Activated CD4-positive, alpha-beta T cell treated with anti-CD3 and anti-CD28 coated beads, Interleukin-2, amount 50 U/mL, for 4 hours (primary cell): Measurements from ENCODE around the gene GPR4.
"Not testable (repeated sequence)": the region's sequence is repeated elsewhere in the genome, so short reads cannot be mapped to it uniquely, and the experiment has no call there.

Experiments used
- DNase-seq, 2 experiments: peaks; one replicate each; pipeline ENCODE4 v3.0.0-alpha.2; 2020

The GPR4 gene

DNA sequence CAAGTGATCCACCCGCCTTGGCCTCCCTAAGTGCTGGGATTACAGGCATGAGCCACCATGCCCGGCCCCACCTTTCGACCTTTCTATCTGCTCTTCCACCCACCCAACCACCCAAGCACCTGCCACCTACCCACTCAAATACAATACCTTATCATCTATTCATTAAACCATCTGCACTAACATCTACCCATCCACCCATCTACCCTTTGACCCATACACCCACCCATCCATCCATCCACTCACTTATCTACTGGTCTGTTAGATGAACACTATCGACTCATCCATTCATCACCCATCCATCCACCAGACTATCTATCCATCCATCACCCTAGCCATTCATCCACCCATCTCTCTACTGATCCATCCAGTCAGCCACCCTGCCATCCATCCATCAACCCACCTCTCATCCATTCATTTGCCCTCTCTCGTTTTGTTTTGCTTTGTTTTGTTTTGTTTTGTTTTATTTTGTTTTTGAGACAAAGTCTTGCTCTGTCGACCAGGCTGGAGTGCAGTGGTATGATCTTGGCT lies 20.0 kb upstream of the GPR4 start:
- DNase-seq: no peak

DNA sequence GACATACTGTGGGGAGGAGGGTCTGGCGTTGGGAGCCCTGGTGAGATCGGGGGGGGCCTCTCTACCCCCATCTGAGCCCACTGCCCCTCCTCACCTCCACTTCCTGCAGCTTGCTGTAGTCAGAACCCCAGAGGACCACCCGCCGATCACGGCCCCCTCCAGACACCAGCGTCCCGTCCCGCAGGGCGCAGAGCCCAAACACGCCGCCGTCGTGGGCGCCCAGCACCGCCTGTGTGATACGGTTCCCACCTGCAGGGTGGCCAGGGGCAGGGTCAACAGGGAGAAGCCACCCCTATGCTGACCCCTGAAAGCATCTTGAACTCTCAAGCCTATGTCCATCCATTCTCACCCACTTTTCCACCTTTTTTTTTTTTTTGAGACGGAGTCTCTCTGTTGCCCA lies 19.4 kb upstream of the GPR4 start:
- DNase-seq: no peak

DNA sequence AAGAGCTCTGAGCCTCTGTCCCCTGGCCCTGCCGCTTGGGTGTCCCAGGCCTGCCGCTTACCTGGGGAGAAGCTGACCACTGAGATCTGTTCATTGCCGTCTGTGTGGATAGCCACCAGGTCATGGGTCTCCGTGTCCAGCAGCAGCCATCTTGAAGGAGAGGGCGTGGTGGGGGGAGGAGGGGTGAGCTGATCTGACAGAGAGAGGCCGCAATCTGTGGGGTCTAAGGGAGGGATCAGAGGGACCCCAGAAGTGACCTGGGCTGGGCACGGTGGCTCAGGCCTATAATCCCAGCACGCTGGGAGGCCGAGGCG lies 14.6 kb upstream of the GPR4 start:
- no peak for DNase-seq

DNA sequence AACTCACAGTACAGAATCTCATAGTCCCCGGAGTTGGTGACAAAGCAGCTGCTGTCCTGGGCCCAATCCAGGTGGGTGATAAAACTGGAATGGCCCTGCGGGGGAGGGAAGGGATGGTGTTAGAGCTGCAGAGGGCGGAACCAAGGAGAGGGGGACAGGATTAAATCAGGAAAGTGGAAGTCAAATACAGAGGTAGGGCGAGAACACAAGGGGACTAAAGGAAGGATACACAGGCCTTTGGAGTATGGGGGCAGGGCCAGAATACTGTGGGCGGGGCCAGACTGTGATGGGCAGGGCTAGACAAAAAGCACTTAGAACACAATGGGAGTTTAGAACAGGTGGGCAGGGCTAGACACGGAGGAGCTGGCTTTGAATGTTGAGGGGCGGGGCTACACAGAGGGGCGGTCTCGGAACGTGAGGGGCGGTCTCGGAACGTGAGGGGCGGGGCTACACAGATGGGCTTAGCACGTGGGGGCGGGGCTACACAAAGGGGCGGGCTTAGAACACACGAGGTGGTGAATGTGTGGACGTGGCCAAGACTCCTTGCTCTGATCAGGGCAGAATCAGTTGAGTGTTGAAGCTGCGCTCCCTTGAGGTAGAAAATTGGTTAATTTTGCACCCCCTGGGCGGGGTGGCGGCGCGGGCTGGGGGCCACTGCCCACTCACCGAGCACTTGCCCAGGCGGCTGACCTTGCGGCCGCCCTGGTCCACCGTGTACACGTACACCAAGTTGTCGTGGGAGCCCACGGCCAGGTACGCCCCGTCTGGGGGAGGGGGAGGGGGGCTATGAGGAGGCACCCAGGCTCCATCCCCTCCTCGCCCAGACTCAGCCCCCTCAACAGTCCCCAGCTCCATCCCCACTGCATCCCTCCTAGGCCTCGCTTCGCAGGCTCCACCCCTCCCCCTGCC lies 14.0 kb upstream of the GPR4 start:
- peak; percentile 60 to 65 for DNase-seq

DNA sequence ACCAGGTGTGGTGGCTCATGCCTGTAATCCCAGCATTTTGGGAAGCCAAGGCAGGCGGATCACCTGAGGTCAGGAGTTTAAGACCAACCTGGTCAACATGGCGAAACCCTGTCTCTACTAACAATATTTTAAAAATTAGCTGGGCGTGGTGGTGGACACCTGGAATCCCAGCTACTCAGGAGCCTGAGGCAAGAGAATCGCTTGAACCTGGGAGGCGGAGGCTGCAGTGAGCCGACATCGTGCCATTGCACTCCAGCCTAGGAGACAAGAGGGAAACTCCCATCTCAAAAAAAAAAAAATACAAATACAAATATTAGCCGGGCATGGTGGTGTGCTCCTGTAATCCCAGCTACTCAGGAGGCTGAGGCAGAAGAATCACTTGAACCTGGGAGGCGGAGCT lies 13.0 kb upstream of the GPR4 start:
- DNase-seq: not testable (repeated sequence)

DNA sequence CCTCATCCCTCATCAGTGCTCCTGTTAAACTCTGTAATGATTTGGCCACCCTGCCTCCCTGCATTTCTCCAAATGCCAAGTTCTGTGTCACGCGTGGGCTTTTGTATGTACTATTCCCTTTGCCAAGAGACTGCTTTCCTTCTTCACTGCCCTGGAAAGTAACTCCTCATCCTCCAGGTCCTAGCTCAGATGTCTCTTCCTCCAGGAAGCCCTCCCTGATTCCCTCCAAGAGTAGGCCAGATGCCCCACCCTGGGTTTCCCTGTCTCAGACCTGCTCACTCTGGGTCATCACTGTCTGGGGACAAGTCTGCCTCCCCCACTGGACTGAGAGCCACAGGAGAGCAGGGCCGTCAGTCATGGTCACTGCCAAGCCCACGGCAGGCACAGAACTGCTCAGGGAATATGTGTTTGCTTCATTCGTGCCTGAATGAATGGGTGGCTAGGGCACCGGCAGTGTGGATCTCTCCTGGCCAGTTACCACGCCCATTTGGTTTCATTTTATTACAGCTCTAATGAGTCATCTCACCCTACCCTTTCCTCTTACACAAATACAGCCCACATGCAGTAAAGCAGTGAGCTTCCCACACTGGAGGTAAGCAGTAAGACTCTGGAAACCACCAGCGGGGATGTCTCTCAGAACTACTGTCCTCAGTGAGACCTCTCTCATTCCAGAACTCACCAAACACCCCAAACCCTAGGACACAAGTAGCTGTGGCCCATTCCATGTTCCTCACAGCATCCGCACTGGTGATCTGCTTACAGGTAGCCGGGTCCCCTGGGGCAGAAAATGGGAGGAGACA lies 12.1 kb upstream of the GPR4 start:
- DNase-seq: peak in 1 of 2 experiments; percentile 8

DNA sequence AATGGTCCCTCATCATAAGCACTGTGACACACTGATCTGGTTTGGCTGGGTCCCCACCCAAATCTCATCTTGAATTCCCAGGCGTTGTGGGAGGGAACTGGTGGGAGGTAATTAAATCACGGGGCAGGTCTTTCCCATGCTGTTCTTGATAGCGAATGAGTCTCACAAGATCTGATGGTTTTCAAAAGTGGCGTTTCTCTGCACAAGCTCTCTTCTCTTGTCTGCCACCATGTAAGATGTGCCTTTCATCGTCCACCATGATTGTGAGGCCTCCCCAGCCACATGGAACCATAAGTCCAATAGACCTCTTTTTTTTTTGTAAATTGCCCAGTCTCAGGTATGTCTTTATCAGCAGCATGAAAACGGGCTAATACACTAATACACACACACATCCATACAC lies 6.9 kb upstream of the GPR4 start:
- DNase-seq: no peak

DNA sequence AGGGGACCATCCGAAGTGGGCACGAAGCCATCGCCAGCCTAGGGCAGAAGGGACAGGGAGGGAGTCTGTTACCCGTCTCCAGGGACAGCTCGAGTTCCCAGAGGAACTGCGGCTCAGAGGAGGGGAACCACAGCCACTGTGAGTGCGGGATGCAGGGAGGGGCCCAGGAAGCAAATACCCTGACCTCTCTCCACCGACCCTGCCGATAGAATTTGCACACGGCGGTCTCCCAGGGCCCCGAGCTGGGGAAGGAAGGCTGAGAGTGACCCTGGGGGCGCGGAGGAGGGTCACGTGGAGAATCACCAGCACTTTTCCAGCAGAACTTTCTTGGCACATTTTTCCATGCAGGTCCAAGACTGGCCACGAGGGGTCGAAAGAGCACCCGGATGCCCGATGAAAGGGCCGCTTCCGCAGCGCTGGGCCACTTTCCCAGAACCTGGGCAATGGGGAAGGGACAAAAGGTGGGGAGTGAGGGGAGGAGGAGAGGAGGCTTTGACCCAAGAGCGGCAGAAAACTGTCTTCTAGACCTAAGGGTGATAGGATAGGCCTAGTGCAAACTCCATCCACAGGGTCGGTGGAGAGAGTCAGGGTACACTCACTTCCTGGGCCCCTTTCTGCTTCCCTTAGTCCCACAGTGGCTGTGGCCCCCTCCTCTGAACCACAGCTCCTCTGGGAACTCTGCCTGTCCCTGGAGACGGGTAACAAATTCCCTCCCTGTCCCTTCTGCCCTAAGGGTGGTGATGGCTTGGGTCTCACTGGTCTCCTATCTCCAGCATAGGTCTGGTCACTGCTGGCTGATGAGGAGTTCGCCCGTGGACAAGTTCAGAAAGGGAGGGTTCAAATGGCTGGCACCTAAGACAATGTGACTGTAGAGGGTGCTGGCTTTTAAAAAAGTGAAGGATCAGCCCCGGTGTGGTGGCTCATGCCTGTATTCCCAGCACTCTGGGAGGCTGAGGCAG lies 5.3 kb upstream of the GPR4 start:
- DNase-seq: peak; percentile 24 to 27

DNA sequence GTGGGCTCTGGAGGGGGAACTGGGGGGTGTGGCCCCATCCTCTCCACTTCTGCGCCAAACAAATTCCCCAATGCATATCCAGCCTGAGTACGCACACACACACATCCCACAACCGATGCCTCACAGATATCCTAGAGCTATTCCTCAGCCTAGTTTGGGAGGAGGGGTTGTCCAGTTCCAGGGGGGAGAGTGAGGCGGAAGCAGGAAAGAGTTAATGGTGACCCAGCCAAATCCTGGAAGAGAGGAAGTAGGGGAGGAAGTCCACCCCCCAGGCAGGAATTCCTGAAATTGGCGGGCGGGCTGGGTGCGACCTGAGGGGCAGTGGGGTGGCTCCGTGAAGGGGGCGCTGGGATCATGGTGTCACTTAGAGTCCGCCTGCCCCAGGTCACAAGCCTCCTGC lies 897 bp downstream of the GPR4 start:
- no peak for DNase-seq

DNA sequence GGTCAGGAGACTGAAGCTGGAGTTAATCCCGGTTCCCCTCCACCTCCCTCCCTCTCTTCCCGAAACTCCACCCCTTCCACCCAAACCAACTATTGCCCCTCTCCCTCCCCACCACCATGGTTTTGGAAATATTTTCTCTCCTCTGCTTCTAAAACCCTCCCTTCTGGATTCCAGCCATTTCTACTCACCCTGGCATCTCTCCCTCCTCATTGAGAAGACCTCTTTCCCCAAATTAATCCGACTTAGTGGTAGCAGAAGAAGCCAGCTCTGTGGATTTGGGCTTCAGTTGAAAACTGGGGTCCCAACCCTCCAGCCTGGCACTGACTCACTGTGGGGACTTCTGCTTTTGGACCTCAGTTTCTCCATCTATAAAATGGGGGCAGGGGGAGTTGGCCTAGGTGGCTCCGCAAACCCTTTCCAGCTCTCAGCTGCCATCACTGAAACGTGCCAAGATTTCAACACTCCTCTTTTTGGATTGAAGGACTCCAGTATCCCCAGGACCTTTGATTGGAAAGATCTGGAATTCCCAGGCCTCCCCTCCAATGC lies 1.6 kb downstream of the GPR4 start:
- no peak for DNase-seq

DNA sequence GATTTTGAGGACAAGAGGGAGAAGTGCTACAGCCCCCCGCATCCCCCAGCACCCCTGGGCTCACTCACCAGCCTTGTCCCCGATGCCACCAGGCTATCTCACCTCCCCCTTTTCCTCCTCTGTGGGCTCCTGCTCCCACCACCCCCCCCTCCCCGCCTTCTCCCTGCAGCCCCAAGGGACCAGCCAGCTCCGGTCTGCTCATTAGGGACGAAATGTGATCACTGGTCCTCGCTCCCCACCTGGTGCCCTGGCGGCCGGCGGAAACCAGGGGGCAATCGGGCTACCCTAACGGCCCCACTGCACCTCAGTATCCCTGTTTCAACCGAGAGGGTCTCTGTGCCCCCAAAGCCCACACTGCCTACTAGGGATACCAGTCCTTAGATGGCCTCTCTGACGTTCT lies 2.7 kb downstream of the GPR4 start:
- DNase-seq: no peak

DNA sequence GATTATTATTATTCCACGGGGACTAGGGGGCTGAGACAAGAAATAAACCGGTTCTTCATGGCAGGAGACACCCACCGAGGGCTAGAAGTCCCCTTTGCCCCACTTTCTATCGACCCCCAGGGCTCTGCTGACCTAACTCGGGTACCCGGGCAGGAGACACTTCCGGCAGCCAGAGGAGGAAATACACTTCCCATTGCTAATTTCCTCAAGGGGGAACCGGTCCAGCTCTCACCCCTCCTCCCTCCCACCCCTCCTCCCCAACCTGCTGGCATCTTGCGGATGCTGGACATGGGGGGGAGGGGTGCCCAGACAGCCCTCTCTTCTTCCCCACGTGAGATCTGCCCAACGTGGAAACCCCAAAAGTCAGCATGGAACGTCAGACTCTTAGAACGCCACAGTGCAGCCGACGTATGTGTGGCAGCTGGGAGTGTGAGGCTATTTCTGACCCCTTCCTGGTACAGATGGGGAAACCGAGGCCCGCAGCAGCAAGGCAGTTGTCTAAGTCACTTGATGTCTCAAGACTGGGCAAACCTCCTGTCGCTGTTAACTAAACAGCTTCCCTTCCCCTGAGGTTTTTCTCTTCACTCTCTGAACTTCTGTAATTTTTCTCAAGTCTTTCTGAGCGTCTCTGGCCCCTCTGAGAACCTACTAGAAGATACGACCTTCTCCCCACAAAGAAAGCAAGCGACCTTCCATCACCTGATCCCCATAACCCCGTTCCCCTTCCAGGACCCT lies 3.6 kb downstream of the GPR4 start:
- DNase-seq: no peak

DNA sequence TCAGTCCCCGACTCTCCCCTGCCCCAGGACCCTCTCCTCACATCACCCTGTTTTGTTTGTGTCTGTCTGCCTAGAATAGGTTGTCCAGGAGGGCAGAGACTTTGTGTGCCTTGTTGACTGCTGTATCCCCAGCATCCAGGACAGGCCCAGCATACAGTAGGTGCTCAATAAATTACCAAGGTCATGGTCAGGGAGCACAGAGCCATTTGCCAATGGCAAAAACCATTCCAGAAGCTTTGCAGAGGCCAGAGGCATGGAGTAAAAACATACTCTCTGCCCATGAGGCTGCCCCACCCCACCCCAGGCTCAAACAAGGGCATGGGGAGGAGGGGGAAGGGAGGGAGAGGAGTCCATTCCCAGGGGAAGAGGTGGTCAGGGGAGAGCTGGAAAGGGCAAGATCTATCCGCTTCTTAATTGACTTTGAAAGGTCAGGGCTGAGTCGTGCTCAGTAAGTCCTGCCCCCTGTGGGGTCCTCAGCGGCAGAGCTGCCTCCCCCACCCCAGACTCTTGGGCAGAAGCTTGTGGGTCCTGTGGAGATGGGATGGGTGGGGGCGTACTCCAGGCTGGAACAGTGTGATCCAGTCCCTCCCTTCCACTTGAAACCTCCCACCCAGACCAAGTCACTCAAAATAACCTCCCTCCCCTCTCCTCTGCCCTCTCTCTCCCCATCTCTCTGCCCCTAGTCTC lies 4.4 kb downstream of the GPR4 start:
- no peak for DNase-seq

DNA sequence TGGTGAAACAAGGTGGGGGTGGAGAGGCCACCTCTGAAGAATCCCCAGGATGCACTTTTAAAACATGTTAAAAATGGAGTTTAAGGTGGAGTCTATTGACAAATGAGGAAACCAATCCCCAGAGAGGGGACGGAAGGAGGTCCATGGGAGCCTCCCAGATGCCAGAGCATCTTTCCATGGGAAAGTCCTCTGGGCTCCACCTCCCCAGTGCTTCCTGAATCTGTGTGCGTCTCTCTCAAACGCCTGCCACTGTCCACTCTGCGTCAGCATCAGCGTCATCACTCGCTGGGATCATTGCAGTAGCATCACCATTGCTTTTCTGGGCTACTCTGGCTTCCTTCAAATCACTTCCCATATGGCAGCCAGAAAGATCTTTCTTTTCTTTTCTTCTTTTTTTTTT lies 6.2 kb downstream of the GPR4 start:
- no peak for DNase-seq

DNA sequence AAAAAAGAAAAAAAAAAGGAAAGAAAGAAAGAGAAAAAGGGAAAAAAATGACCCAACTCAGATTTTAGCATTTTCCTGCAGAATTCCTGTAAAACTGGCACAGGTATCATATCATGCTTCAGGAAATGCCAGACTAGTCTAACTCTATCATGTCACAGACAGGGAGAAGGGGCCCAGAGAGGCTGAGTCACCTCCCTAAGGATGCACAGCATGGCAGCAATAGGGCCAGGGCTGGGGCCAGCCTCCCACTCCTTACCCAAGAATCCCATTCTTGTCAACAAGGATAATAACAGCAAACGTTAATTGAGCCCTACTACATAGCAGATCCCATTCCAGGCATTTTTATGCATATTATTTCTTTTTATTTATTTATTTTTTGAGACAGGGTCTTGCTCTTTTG lies 8.5 kb downstream of the GPR4 start:
- DNase-seq: no peak

DNA sequence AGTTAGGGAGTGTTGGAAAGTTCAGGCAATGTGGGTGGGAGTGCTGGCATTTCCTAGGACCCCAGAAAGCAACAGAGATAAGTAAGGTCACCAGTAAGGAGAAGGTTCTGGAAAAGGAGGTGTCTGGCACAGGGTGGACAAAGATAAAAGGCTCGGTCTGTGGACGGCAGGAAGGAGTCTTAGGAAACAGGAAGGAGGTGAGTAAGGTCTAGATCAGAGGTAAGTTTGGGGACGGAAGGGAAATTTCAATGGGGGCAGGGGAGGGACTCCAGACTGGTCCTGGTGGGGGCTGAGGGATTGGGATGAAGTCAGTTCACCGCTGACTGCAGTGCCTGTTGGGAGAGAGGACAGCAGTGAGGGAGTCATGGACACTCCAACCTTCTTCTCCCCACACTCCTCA lies 9.6 kb downstream of the GPR4 start:
- no peak for DNase-seq

DNA sequence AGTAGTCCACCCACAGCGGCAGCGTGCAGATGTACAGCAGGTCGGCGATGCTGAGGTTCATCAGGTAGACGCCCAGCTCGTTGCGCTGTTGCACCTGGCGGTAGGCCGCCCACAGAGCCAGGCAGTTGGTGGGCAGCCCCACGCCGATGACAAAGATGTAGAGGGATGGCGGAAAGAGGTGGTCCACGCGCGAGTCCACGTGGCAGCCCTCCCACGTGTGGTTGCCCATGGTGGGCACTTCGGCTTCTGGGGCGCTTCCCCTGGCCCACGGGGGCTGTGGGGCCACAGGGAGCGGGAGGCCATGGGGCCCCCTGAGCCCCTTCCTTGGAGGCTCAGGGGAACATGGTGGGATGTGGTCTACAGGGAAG lies 10.4 kb downstream of the GPR4 start:
- no peak for DNase-seq

DNA sequence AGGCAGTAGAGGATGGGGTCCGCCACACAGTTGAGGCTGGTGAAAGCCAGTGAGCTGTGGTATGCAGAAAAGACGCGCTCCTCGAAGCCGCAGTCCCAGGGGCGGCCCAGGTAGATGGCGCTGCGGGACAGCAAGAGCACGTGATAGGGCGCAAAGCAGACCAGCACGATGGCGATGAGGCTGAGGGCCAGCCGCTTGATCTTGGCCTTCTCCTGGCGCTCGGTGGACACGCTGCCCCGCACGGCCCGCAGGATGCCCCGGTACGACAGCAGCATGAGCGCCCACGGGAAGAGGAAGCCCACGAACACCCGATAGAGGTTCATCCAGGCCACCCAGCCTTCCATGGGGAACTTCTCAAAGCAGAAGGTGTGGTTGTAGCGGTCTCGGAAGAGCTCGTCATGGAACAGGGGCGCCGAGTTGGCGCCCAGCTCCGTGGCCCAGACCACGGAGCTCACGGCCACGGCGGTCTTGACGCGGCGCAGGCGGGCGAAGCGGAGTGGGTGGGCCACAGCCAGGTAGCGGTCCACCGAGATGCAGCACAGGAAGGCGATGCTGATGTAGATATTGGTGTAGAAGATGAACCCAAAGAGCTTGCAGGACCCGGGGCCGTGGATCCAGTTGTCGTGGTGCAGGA lies 10.9 kb downstream of the GPR4 start:
- peak in 1 of 2 experiments; percentile 27 for DNase-seq

DNA sequence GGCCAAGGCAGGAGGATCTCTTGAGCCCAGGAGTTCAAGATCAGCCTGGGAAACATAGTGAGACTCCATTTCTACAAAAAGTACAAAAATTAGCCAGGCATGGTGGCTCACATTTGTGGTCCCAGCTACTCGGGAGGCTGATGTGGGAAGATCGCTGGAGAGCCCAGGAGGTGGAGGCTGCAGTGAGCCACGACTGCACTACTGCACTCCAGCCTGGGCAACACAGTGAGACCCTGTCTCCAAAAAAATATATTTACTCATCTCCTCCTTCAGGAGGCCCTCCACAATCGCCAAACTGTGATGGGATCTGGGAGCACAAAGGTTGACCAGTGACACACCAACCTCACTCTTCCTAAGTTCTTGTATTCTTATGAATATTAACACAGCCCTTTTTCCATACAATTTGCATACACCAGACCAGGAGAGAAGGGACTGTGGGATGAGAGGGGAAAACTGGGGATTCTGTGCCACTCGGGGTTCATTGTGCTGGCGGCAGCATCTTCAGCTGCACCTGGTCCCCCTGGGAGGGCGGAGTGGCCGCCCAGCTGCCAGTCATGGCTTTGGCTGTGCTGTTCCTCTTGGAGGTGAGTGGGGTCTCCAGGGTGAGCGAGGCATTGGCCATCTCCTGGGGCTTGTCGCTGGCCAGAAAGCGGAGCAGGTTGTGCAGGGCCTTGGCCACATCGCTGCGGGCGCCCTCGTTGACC lies 11.6 kb downstream of the GPR4 start:
- DNase-seq: no peak

DNA sequence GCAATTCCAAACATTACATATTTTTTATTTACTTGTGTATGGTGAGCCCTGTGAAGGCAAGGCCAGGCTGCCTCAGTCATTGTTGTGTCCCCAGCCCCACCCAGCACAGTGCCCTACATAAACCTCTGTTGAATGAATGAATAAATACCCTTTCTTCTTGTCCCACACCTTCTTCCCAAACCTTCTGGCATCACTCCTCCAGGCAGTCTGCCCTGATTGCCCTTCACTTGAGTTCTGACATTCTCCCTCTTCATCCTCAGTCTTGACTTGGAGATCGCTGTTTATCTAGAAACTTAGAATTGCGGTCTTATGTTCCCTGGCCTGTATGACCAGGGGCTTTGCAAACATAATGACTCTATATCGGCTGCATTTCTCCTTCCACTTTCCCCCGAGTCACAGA lies 12.2 kb downstream of the GPR4 start:
- DNase-seq: no peak
